HepG2 (cell line): ENCODE results near the gene PCDHGB6. TPM values are rescaled to one million over a fixed set of nuclear protein-coding genes. Genes with fewer than 3 reads are reported as not detected.

Experiments used
- ATAC-seq: fragments of 200-7000 bp; cut with Tn5 transposase; 3 replicates; pipeline ENCODE4 v1.9.1; 2020; ENCODE audit warnings: mild to moderate bottlenecking, moderate library complexity
- BruUV-seq: library from RNA; stranded (reverse); fragments of 400-500 nt; replicated peaks from 2 replicates; lab custom pipeline; 2021; lab: Mats Ljungman, UMichigan
- CTCF ChIA-PET: fragments of 300-600 bp; formaldehyde crosslinking; extraction: SDS; loops from one replicate; lab custom pipeline; 2021; ENCODE audit warnings: low total read pairs, inconsistent platforms, low intra/inter-chr PET ratio; lab: Yijun Ruan, JAX
- POLR2A ChIA-PET: fragments of 350-600 bp; sonication (Branson Sonifier 250); formaldehyde crosslinking; loops from one replicate; lab custom pipeline; 2020; ENCODE audit warnings: antibody characterized with exemption, inconsistent platforms; lab: Yijun Ruan, JAX
- DNase-seq: peaks from one replicate; pipeline ENCODE4 v3.0.0-alpha.2; 2015; ENCODE audit warnings: low spot score
- FAIRE-seq: peaks from 3 replicates; lab custom pipeline; 2011; peaks lifted over from hg19 to GRCh38; lab: Jason Lieb, UNC
- H2AFZ ChIP-seq: one replicate; pipeline ENCODE4 v1.6.1; 2011; ENCODE audit warnings: low read length, inconsistent platforms
- H3K27ac ChIP-seq: fragments of 300-600 bp; 3 replicates; pipeline ENCODE4 v1.8.0; 2011; ENCODE audit warnings: mixed run types, mild to moderate bottlenecking, mixed read lengths, low read length, inconsistent platforms; ENCODE audit not compliant: insufficient read depth; ENCODE audit errors: extremely low read length
- H3K27me3 ChIP-seq, 2 experiments: fragments of 200-600 bp in 1 of 2; 2 replicates in 1 of 2; 3 replicates in 1 of 2; pipeline versions ENCODE4 v1.6.0 to v1.8.0; 2011; ENCODE audit warnings: low read length in 2 of 2, mild to moderate bottlenecking in 2 of 2, moderate library complexity in 2 of 2, inconsistent platforms in 1 of 2; ENCODE audit not compliant: insufficient read depth in 2 of 2, control insufficient read depth in 1 of 2
- H3K36me3 ChIP-seq, 2 experiments: fragments of 200-600 bp in 1 of 2; replicated peaks in 1 of 2; 2 replicates in 1 of 2; 3 replicates in 1 of 2; pipeline versions ENCODE4 v1.5.1 to v1.8.0; 2011; ENCODE audit warnings: low read length in 2 of 2, inconsistent platforms in 1 of 2; ENCODE audit not compliant: insufficient read depth in 2 of 2, control insufficient read depth in 1 of 2
- H3K4me1 ChIP-seq: 2 replicates; pipeline ENCODE4 v1.5.1; 2012; ENCODE audit warnings: low read length, inconsistent platforms; ENCODE audit not compliant: insufficient read depth
- H3K4me2 ChIP-seq: 2 replicates; pipeline ENCODE4 v1.6.0; 2011; ENCODE audit warnings: low read depth, low read length, inconsistent platforms
- H3K4me3 ChIP-seq, 3 experiments: fragments of 200-600 bp in 1 of 3; sonication (generic), shearing (Covaris generic) in 1 of 3; replicated peaks in 1 of 3; 2 replicates each; pipeline ENCODE4 v1.5.1; 2011 to 2016; ENCODE audit warnings: low read length in 3 of 3, inconsistent platforms in 2 of 3, low read depth in 2 of 3, mild to moderate bottlenecking in 2 of 3, control low read depth in 1 of 3, mixed read lengths in 1 of 3; ENCODE audit not compliant: insufficient read depth in 1 of 3
- H3K79me2 ChIP-seq: one replicate; pipeline ENCODE4 v1.6.1; 2011; ENCODE audit warnings: low read length, inconsistent platforms; ENCODE audit not compliant: insufficient read depth
- H3K9ac ChIP-seq: 2 replicates; pipeline ENCODE4 v1.6.0; 2011; ENCODE audit warnings: mild to moderate bottlenecking, low read depth, low read length, inconsistent platforms; ENCODE audit not compliant: insufficient read depth
- H3K9me3 ChIP-seq: 2 replicates; pipeline ENCODE4 v1.5.1; 2012; ENCODE audit warnings: mild to moderate bottlenecking, low read length
- H4K20me1 ChIP-seq: 2 replicates; pipeline ENCODE4 v1.6.0; 2011; ENCODE audit warnings: inconsistent platforms, mild to moderate bottlenecking, low read length, moderate library complexity; ENCODE audit not compliant: insufficient read depth
- CCDC6 ChIP-seq: sonication (generic); formaldehyde crosslinking; IDR thresholded peaks from 2 replicates; pipeline ENCODE4 v1.8.1; 2022; ENCODE audit warnings: mild to moderate bottlenecking, missing genetic modification reagents, moderate library complexity
- CTCF ChIP-seq: sonication (generic); formaldehyde crosslinking; IDR thresholded peaks from 2 replicates; pipeline ENCODE4 v1.5.0; 2020; ENCODE audit warnings: mild to moderate bottlenecking, missing genetic modification reagents, moderate library complexity
- HDAC2 ChIP-seq: sonication (generic); formaldehyde crosslinking; IDR thresholded peaks from 2 replicates; pipeline ENCODE4 v1.4.0; 2020; ENCODE audit warnings: missing genetic modification reagents
- HNRNPL ChIP-seq: fragments of 200-400 bp; formaldehyde crosslinking; IDR thresholded peaks from 2 replicates; pipeline ENCODE4 v1.6.1; 2017; ENCODE audit warnings: mild to moderate bottlenecking, low read depth, low read length
- SMC3 ChIP-seq: IDR thresholded peaks from 2 replicates; pipeline ENCODE4 v1.6.1; 2011; ENCODE audit warnings: low read length, improper control_type of control experiment
- STAG1 ChIP-seq: sonication (generic); formaldehyde crosslinking; IDR thresholded peaks from 2 replicates; pipeline ENCODE4 v1.4.0; 2020; ENCODE audit warnings: missing genetic modification reagents
- ZSCAN29 ChIP-seq: sonication (generic); formaldehyde crosslinking; conservative IDR thresholded peaks from 2 replicates; pipeline ENCODE4 v1.4.0; 2020; ENCODE audit warnings: mild to moderate bottlenecking, missing genetic modification reagents
- WGBS: methylation state at CpG from one replicate; pipeline ENCODE4 v1.1.6; 2017; ENCODE audit warnings: low lambda C conversion rate; 5-methylcytosine and 5-hydroxymethylcytosine counted together
- in situ Hi-C: cut with HindIII; loops from 2 replicates; pipeline ENCODE4 v1.10.0; 2017; ENCODE audit warnings: low pct_unique_long_range_greater_than_20kb; ENCODE audit not compliant: extremely low pct_ligation_motif_present
- intact Hi-C: fragments of 100-400 bp; cut with micrococcal nuclease; formaldehyde crosslinking; loops from one replicate; pipeline ENCODE4 v1.10.0; 2022; ENCODE audit not compliant: unreplicated experiment
- polyA plus RNA-seq, 8 experiments: library from polyadenylated mRNA; depleted of rRNA in 3 of 8; stranded (reverse) in 7 of 8; unstranded in 1 of 8; fragments of >200 nt; fragmentation: Illumina TruSeq in 4 of 8; extraction: Trizol in 4 of 8; gene quantifications; 2 replicates each; pipeline versions ENCODE4 v1.2.1 to v1.2.3, GENCODE V29; 2011 to 2016; ENCODE audit warnings: low read depth in 4 of 8, missing spikeins in 1 of 8, mixed read lengths in 1 of 8; ENCODE audit not compliant: insufficient read depth in 1 of 8
- total RNA-seq, 5 experiments: library from RNA; depleted of rRNA; stranded (reverse); fragments of >200 nt; fragmentation: Illumina TruSeq; extraction: Trizol; gene quantifications; 2 replicates each; pipeline ENCODE4 v1.2.3, GENCODE V29; 2016; ENCODE audit warnings: low read depth in 1 of 5

The PCDHGB6 gene
- total and polyA plus RNA-seq, 2 of the 13 experiments (the other 11 are each of a cell fraction or from before 2014, with no cell fraction given): 0.01 to 0.20 TPM

- DNase-seq (peak; percentile 15), ATAC-seq (peak; percentile 75), FAIRE-seq (no peak)
- no TSS peak for BruUV-seq
- Histone ChIP-seq H3K4me1 (no peaks in the 10 kb centered on the region), H2AFZ (no peak within 1 kb of the TSS), H4K20me1 (no peaks in the 10 kb centered on the region), H3K9me3 (no peaks in the 10 kb centered on the region; the same call in 1 of the 2 replicates), H3K79me2 (no peaks in the 10 kb centered on the region), H3K4me3 (no peak within 1 kb of the TSS), H3K27ac (no peak within 1 kb of the TSS), H3K27me3 (no peaks in the 10 kb centered on the region), H3K9ac (no peak within 1 kb of the TSS), H3K36me3 (no peaks in the 10 kb centered on the region), H3K4me2 (no peak within 1 kb of the TSS; the same call in 1 of the 2 replicates)
- in situ Hi-C loops: no loop called here
- CTCF ChIA-PET: interaction anchor here (0.8 to 1.4 kb wide), 3 partner anchors 112 to 145 kb away, joined by 4 to 5 read pairs (median 4); no protein-coding TSS in a partner anchor
- POLR2A ChIA-PET: no interaction called here
- WGBS: 77% methylated on average over 30 of the region's 31 CpGs
- intact Hi-C loops: no loop called here
- TF ChIP-seq ZSCAN29 (CRISPR knock-in tag): 0 out of 2 replicates have a peak, but pooled peaks have one; percentile 39
- TF ChIP-seq CTCF (CRISPR knock-in tag): peak; percentile 59
- no peak for TF ChIP-seq CCDC6 (CRISPR knock-in tag)
- TF ChIP-seq HNRNPL: no peak
- TF ChIP-seq HDAC2: no peak
- peak; percentile 19; the same call in 1 of the 2 replicates for TF ChIP-seq SMC3
- TF ChIP-seq STAG1 (CRISPR knock-in tag): peak; percentile 55
Observed at GRCh38 chr5:141412854-141413539, 5.2 kb downstream of the PCDHGB6 start, which contains the start of gene PCDHGA10. Gene PCDHGA10, plus strand, starts transcription at chr5:141412987. Its CDS starts 189 bp downstream, at chr5:141413176.
